ENCODE measurements around the gene TRIM10.

GRCh38 chr6:30135757-30136156 lies 25.3 kb downstream of the TRIM10 start, which contains the start of gene TRIM40:
- no peak for TF ChIP-seq CTCF (IDR thresholded peaks at IDR 0.05)
- TF ChIP-seq POLR2A (IDR thresholded peaks at IDR 0.05) = no peak
